ENCODE results near the gene GSTM4. TPM values are rescaled to one million over a fixed set of nuclear protein-coding genes. Genes with fewer than 3 reads are reported as not detected.
A peak's percentile ranks its signal among the peaks of the same experiment; 100 is the strongest.

GSTM4 gene
- 2.1 and 10.7 TPM in 2 replicates for total RNA-seq

DNA sequence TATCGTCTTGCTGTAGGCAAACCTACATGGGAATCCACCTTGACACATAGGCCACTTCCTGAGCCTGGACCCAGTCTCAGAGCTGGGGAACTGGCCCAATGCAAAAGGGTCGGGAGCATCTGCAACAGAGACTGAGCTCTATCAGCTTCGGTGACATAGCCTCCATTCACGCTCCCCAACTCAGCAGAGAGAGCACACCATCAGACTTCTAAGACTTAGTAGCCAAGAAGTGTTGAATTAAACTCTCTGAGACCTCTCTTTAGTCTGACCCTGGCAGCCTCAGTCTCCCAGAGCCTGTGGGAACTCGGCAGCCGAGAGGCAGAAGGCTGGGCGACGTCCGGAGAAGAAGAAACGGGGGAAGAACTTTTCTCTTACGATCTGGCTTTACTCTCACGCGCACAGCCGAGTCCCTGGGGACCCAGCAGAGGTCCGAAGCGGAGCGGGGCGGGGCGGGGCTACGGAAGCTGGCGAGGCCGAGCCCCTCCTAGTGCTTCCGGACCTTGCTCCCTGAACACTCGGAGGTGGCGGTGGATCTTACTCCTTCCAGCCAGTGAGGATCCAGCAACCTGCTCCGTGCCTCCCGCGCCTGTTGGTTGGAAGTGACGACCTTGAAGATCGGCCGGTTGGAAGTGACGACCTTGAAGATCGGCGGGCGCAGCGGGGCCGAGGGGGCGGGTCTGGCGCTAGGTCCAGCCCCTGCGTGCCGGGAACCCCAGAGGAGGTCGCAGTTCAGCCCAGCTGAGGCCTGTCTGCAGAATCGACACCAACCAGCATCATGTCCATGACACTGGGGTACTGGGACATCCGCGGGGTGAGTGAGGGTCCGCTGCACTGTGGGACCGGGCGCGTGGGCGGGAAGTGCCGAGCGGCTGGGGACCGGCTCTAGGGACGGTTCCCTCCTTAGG lies at the start of gene GSTM4:
TSS of gene GSTM4 (plus strand) at position 485 of the 905 bp plus-strand sequence. CDS start at position 776, 291 bp downstream.
- H3K4me3 ChIP-seq (ENCODE audit: low read depth, low read length): peak within 1 kb of the TSS; percentile 75
- DNase-seq (ENCODE audit: low read depth): no peak
- TF ChIP-seq, protein P1, sequence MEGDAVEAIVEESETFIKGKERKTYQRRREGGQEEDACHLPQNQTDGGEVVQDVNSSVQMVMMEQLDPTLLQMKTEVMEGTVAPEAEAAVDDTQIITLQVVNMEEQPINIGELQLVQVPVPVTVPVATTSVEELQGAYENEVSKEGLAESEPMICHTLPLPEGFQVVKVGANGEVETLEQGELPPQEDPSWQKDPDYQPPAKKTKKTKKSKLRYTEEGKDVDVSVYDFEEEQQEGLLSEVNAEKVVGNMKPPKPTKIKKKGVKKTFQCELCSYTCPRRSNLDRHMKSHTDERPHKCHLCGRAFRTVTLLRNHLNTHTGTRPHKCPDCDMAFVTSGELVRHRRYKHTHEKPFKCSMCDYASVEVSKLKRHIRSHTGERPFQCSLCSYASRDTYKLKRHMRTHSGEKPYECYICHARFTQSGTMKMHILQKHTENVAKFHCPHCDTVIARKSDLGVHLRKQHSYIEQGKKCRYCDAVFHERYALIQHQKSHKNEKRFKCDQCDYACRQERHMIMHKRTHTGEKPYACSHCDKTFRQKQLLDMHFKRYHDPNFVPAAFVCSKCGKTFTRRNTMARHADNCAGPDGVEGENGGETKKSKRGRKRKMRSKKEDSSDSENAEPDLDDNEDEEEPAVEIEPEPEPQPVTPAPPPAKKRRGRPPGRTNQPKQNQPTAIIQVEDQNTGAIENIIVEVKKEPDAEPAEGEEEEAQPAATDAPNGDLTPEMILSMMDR (conservative IDR thresholded peaks at IDR 0.05; ENCODE audit: low read depth, low read length): no peak

DNA sequence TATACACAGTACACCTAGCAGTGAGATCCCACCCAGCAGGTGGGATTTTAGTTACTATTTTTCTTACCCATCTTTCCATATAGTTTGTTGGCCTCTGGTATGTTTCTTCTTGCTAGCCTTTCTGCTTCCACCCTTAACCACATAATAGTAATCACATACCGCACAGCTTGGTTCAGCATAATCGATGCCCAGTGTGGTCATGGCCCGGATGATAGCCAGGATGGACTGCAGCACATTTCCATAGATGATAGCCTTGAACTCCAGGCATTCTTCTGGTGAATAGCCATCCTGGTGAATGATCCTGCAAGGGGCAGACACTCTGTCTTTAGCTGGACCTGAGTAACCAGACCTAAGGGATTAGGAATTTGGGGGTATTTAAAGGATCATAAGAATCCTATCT lies 46.0 kb upstream of the GSTM4 start:
- no peak for DNase-seq (ENCODE audit: low read depth)
- H3K4me3 ChIP-seq (ENCODE audit: low read depth, low read length): no peak overlapping the region
- TF ChIP-seq, protein P1 (conservative IDR thresholded peaks at IDR 0.05; ENCODE audit: low read depth, low read length): no peak

DNA sequence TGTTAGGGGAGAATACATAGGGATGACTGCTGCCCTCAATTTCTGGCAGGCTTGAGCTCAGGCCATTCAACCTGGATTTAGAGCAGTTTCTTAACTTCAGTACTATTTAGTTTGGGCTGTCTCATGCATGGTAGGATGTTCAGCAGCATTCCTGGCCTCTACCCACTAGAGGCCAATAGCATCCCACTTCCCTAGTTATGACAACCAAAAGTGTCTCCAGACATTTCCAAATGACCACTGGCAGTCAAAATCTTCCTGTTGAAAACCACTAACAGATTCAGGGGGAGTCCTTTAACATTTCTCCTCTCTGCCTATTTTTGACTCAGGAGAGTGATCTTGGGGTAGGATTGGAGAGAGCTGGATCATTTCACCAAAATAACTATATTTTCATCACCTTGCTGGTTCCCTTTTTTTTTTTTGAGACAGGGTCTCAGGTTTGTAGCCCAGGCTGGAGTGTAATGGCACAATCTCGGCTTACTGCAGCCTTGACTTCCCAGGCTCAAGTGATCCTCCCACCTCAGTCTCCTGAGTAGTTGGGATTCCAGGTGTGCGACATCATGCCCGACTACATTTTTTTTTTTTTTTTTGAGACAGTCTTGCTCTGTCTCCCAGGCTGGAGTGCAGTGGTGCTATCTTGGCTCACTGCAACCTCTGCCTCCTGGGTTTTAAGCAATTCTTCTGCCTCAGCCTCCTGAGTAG lies 45.1 kb upstream of the GSTM4 start:
- H3K4me3 ChIP-seq (ENCODE audit: low read depth, low read length): no peak overlapping the region
- TF ChIP-seq, protein P1 (conservative IDR thresholded peaks at IDR 0.05; ENCODE audit: low read depth, low read length): no peak
- DNase-seq (ENCODE audit: low read depth): no peak

DNA sequence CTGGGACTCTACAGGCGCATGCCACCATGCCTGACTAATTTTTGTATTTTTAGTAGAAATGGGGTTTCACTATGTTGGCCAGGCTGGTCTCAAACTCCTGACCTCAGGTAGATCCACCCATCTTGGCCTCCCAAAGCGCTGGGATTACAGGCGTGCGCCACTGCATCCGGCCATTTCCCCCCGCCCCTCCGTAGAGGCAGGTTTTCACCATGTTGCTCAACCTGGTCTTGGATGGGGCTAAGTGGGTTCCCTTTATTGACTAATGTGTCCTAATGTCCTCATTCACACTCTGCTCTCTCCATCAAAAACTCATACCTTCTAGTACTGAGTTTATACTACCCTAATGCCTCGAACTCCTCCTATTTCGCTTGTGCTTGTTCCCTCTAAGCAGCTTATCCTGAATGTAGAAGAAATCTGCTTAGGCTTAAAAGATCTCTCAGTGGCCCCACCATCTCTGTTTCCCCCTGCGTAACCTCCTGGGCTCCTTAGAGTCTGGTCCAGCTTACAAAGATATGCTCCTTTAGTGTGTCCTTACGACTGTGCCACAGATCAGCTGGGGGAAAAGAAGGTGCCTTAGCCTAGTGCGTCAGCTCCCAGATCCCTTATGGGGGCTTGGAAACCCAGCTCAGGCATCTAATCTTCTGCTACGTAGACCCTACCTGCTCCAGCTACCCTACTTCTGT lies 44.5 kb upstream of the GSTM4 start:
- TF ChIP-seq, protein P1 (conservative IDR thresholded peaks at IDR 0.05; ENCODE audit: low read depth, low read length): no peak
- no peak for DNase-seq (ENCODE audit: low read depth)
- no peak overlapping the region for H3K4me3 ChIP-seq (ENCODE audit: low read depth, low read length)

DNA sequence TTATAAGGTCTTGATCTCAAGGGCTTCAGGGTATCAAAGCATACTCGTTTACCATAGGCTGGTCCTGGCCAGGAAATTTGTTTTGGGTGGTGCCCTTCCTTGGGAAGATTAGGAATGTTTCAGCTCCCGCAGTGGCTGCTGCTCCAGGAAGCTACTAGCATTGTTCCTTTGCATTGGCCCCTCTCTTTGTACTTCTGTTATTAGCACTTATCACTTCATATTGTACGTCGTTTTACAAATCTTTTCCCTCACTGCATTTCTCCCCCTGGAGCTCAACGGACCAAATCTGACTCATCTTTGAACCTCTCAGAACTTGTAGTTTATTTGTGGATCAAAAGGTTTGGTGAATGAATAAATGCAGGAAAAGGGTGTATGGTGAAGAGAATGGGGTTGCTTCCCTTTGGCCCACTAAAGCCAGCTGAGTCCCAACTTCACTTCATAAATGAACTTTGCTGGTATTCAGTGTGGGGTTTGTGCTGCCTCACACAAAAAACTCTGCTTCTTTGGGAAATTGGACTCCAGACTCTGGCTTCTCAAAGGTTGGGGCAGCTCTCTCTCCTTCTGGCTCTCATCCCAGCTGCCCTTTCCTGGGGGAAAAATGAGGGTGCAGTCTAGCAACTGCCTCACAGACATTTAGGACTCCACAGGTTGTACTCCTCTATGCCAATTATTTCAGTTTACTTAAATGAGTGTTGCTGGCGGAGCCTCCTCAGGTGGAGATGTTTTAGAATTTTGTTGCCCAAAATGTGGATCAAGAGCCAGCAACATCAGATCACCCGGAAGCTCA lies 42.3 kb upstream of the GSTM4 start:
- no peak overlapping the region for H3K4me3 ChIP-seq (ENCODE audit: low read depth, low read length)
- DNase-seq (ENCODE audit: low read depth): no peak
- TF ChIP-seq, protein P1 (conservative IDR thresholded peaks at IDR 0.05; ENCODE audit: low read depth, low read length): no peak

DNA sequence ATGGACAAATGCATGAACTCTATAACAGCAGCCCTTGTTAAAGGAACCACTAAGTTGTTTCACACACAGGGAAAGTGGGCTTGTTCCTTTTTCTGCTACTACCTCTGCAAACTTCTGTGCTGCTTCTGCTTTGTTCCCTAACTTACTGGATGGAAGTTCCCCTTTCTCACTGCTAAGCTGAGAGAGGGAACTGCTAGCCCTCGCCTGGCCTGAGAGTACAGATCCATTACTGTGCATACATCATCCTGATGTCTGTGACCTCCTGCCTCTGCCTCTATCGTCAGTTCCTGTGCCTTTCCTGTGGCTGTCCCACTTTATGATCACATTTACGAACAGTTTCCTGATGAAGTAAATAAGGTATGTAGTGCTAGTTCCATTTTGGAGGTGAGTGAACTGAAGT lies 40.0 kb upstream of the GSTM4 start:
- TF ChIP-seq, protein P1 (conservative IDR thresholded peaks at IDR 0.05; ENCODE audit: low read depth, low read length): no peak
- DNase-seq (ENCODE audit: low read depth): no peak
- no peak overlapping the region for H3K4me3 ChIP-seq (ENCODE audit: low read depth, low read length)

Data from epithelial cell of proximal tubule (primary cell).